Measurements from ENCODE around the gene CNOT3.
"Not testable (repeated sequence)": the region's sequence is repeated elsewhere in the genome, so short reads cannot be mapped to it uniquely, and the experiment has no call there.

Gene CNOT3

DNA sequence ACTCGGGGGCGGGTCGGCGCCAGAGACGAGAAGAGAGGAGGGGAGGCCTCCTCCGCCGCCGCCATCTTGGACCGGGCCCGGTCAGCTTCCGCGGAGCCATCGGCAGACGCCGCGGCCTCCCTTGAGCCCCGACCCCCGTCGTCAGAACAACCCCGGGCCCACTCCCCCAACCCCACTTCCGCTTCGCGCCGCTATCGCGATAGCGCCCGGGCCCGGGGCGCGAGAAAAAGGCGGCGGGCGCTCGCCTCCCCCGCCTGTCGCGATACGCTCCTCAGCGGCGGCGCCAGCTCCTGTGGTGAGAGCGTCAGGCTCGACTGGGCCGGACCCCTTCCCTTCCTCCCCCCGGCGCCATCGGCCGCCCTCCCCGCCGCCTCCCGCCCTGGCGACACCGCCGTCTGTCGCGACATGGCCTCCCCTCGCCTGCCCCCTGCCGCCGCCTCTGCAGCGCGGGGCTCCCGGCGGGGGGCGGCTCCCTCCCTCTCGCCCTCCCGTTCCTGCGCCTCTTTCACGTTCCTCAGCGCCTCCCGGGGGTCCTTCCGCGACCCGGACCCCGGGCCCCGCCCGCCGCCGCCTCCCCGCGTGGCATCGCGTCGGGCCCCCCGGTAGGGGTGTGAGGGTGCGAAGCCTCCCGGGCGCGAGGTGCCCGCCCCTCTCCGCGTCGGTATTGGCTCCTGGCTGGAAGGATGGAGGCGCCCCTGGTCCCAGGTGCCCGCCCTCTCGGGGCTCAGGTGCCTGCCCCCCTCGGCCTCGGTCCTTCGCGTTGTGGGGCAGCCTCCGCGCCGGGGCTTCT, at the start of gene CNOT3:
Gene CNOT3 (plus strand): TSS at position 64 of the 790 bp plus-strand sequence. CDS start 5,217 bp downstream, outside the sequence.
- no peak for DNase-seq

DNA sequence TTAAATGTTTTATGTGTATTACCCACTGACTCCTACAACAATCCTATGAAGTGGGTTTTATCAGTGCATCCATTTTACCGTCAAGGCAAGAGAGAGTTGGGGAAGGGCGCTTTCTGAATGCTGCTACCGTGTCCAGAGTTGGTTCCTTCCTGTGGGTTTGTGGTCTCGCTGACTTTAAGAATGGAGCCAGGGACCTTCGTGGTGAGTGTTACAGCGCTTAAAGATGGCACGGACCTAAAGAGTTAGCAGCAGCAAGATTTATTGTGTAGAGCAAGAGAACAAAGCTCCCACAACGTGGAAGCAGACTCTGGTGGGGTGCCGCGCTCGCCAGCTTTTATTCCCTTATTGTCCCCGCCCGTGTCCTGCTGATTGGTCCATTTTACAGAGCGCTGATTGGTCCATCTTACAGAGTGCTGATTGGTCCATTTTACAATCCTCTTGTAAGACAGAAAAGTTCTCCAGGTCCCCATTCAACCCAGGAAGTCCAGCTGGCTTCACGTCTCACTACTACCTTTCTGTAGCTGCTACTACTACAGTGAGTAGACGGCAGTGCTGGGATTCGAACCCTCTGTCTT, 43.0 kb upstream of the CNOT3 start:
- DNase-seq, result no peak

DNA sequence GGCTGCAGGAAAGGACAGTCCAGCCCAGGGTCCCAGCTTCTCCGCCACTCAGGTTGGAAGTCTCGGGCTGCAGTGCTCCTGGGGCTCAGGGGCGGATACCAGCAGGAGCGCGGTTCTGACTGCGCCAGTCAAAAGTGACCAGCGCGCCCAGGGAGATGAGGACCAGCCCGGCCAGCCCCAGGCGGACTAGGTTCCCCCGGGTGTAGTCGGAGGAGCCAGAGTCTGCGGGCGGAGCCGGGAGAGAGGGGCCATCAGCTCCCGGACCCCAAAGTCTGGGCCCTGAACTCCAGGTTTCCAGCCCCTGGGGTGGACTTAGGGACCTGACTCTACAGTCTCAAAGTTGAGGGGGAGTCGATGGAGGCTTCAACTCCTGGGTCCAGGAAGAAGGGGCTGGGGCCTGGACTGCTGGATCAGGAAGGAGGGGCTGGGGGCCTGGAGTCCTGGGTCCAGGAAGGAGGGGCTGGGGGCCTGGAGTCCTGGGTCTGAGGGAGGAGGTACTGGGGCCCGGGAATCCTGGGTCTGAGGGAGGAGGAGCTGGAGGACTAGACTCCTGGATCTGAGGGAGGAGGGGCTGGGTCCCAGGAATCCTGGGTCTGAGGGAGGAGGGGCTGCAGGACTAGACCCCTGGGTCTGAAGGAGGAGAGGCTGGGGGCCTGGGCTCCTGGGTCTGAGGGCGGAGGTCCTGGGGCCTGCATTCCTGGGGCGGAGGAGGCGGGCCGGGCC, 42.3 kb upstream of the CNOT3 start:
- no peak for DNase-seq

DNA sequence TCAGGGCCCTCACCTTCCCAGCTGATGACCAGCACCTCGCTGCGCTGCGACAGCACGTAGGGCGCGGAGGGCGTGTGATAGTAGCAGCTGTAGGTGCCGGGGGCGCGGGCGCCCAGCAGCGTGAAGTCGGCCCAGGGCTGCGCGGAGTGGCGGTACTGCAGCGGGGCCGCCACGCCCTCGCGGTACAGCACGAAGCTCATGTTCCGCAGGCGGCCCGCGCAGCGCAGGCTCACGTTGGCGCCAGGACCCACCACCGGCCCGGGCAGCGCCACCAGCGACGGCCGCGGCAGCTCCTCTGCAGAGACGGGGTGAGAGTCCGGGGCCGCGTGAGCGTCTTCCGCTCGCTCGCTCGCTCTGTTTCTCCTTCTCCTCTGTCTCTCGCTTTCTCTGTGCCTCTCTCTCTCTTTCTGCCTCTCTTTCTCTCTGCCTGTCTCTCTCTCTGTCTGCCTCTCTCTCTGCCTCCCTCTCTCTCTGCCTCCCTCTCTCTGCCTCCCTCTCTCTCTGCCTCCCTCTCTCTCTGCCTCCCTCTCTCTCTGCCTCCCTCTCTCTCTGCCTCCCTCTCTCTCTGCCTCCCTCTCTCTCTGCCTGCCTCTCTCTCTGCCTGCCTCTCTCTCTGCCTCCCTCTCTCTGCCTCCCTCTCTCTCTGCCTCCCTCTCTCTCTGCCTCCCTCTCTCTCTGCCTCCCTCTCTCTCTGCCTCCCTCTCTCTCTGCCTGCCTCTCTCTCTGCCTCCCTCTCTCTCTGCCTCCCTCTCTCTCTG, 41.5 kb upstream of the CNOT3 start:
- DNase-seq, result not testable (repeated sequence)

DNA sequence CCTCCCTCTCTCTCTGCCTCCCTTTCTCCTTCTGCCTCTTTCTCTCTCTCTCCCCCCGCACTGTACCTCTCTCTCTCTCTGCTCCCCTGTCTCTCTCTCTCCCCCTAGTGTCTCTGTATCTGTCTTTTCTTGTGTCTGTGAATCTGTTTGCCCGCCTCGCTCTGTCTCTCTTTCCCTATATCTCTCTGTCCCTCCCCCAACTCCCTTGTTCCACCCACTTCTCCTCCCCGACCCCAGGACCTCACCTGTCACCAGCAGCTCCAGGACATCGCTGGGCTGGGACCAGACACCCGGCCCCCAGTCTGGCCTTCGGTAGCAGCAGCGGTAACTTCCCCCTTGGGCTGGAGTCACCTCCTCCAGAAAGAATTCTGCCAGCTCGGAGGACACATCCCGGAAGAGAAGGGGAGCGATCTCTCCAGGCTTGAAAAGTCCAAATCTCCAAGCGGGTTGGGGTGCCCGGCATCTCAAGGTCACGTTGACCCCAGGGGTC, 40.9 kb upstream of the CNOT3 start:
- DNase-seq, result no peak

DNA sequence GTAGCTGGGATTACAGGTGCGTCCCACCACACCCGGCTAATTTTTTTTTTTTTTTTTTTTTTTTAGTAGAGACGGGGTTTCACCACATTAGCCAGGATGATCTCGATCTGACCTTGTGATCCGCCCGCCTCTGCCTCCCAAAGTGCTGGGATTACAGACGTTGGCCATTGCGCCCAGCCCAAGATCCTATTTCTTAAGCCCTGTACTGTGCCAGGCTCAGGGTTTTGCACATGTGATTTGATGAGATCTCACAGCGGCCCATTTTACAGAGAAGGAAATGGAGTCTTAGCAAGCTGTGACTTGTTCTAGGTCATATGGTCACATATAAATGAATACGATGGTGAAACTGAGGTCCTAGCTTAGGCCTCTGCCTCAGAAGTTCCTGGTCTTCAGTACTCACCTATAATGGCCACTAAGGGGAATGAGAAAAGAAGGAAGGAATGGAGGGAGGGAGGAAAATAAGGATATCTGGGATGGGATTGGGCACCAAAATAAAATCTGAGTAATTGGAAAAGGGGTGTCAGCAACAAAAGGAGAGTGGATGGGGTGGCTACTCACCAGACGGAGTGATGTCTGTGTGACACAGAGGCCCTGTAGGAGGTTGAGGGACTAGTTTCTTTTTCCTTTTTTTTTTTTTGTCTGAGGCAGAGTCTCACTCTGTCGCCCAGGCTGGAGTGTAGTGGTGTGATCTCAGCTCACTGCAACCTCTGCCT, 38.2 kb upstream of the CNOT3 start:
- no peak for DNase-seq

DNA sequence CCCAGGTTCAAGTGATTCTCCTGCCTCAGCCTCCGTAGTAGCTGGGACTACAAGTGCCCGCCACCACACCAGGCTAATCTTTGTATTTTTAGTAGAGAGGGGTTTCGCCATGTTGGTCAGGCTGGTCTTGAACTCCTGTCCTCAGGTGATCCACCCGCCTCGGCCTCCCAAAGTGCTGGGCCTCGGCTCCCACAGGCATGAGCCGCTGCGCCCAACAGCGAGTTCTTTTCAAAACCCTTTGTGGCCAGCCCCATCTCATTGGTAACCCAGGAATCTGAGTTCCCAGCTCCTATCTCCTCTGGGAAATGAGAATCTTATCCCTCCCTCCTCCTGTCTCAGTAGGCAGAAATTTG, 37.7 kb upstream of the CNOT3 start:
- not testable (repeated sequence) for DNase-seq

DNA sequence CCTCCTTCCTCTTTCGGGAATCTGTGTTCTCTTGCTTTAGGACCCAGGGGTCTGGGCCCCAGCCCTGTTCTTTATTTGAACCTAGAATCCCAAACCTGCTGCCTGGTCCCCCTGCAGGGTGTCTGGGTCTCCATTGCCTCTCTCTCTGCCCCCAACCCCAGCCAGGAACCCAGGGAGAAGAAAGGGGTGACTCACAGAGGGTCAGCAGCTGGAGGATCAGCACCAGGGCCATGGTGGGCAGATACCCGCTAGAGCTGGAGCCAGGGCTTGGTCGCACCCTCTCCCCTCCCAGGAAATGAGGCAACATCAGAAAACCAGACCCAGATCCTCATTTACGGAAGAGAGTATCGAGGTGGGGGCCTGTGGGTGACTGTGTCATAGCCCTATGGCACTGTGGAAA, 37.0 kb upstream of the CNOT3 start, which contains the start of gene OSCAR:
Gene OSCAR (minus strand): TSS at position 243 of the 400 bp plus-strand sequence. CDS start 11 bp downstream, at position 232.
- no peak for DNase-seq

DNA sequence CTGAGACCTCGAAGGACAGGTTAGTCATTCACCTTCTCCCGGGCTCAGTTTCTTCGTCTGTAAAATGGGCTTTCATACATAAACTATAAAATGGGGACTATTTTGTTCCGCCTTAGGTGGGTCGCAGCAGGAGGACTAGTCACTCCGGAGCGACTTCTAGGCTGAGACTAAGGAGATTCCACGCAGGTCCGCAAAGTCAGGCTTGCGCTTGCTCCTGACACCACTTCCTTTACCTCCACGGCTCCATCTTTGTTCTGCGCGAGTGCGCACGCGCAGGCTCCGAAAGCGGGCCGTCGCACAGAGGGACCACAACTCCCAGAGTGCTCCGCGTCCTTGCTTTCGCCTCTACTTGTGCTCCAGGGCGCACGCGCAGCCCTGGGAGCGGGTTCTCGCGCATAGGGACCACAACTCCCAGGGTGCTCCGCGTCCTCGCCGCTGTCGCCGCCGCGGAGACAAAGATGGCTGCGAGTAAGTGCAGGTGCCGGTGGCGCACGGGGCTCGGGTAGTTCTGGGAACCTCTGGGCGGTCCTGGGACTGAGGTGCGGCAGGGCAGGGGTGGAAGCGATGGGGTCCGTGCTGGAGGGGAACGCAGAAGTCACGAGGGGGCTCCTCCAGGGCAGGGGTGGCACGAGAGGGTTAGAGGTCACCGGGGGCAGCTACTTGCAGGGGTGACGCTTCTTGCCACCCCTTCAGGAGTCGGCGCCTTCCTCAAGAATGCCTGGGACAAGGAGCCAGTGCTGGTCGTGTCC, 35.0 kb upstream of the CNOT3 start, which contains the start of gene NDUFA3:
Gene NDUFA3 (plus strand): TSS at position 435 of the 749 bp plus-strand sequence. CDS start 24 bp downstream, at position 459.
- peak; percentile 90 for DNase-seq

DNA sequence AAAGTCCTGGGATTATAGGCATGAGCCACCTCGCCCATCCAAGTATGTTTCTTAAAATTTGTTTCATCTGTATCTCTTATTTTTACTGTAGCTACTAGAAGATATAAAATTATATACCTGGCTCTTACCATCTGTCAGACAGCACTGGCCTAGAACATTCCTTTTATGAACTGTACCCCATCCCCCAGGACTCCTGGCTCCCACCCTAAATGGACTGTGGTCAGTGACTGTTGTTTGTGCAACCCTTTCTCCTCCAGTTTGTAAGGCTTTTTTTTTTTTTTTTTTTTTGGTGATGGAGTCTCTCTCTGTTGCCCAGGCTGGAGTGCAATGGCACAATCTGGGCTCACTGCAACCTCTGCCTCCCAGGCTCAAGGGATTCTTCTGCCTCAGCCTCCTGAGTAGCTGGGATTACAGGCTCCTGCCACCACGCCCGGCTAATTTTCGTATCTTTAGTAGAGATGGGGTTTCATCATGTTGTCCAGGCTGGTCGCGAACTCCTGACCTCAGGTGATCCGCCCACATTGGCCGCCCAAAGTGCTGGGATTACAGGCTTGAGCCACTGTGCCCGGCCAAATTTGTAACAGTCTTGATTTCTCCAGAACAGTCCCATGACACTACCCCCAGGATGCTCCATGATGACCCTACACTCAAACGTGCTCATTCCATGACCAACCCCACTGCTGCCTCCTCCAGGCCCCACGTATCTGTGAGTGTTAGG, 32.4 kb upstream of the CNOT3 start:
- no peak for DNase-seq

DNA sequence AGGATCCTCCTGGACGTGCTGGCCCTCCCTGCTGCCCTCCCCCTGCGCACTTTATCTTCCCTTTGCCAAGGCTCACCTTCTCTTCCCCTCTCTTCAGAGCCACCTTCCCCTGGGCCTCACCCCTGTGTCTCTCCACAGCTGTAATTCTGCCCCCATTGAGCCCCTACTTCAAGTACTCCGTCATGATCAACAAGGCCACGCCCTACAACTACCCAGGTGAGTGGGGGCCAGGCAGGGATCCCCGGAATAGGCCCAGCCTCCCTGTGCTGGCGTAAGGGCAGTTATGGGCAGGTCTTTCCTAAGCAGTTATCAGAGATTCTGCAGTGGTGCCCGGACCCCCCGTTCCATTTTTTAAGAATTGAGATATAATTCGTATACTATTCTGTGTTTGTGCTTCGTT, 31.8 kb upstream of the CNOT3 start:
- no peak for DNase-seq

DNA sequence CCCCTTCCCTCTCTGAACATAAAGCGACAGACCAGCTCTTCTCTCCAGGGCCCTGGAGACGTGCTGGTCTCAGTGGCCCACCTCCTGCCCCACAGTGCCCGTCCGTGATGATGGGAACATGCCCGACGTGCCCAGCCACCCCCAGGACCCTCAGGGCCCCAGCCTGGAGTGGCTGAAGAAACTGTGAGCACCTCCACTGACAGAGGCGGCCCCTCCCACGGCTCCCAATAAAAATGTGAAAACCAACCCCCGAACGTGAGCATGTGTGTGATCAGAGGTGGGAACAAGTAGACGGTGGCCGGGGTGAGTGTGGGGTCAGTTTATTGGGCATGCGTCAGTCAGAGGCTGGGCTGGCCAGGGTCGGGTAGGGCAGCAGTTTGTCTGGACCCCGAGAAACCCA, 30.8 kb upstream of the CNOT3 start:
- DNase-seq, result no peak

DNA sequence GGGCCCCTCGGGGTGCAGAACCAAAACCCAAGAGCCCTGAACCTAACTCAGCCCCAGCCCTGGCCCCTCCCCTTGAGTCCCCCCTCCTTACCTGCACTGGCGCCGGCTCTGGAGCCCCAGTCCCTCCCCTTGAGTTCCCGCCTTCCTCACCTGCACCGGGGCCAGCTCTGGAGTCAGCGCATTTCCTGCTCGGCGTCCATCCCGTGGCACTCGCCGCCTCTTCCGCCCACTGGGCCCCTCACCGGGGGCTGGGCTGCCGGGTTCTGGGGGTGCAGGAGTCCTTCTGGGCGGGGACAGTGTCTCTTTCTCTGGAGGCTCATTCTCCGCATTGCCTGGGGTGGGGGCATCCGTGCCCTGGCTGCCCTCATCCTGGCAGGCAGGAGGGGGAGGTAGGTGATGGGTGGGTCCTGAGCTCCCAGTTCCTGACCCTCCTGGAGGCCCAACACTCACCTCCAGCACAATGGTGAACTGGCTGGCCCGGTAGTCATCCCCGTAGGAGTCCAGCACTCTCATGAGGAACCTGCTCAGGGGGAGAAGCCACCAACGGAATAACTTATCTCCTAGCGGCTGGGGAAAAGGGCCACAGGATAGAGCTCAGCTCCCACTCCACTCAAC, 29.6 kb upstream of the CNOT3 start:
- no peak for DNase-seq

DNA sequence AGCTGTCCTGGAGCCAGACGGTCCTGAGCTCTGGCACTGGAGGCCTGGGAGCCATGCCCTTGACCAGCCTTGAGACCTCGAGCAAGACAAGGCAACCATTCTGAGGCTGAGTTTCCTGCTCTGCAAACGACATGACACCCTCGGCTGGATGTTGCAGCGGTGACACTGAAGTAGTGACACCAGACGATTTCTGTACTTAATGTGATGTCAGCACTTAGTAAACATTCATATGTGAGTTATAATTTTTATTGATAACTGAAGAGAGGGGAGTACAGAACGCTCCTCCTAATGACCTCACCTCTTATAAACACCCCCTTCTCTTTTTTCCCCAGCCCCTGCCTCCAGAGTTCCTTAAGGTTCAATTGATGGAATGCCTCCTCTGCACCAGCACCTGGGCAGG, 29.1 kb upstream of the CNOT3 start:
- no peak for DNase-seq

DNA sequence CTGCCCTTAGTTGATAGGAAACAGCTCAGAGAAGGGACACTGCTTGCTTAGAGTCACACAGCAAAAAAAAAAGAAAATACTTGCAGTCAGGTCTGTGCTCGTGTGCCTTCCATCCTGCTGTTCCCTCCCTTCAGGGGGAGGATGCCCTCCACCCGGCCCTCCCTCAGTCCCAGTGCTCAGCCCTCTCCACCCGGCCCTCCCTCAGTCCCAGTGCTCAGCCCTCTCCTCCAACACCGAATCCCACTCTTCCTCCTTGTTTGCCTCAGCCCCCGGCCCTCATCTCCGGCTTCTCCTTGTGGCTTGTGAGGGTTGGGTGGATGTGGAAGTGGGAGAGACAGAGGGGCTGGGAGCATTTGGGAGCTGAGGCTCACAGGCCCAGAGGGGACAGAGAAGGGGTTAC, 27.9 kb upstream of the CNOT3 start:
- no peak for DNase-seq

DNA sequence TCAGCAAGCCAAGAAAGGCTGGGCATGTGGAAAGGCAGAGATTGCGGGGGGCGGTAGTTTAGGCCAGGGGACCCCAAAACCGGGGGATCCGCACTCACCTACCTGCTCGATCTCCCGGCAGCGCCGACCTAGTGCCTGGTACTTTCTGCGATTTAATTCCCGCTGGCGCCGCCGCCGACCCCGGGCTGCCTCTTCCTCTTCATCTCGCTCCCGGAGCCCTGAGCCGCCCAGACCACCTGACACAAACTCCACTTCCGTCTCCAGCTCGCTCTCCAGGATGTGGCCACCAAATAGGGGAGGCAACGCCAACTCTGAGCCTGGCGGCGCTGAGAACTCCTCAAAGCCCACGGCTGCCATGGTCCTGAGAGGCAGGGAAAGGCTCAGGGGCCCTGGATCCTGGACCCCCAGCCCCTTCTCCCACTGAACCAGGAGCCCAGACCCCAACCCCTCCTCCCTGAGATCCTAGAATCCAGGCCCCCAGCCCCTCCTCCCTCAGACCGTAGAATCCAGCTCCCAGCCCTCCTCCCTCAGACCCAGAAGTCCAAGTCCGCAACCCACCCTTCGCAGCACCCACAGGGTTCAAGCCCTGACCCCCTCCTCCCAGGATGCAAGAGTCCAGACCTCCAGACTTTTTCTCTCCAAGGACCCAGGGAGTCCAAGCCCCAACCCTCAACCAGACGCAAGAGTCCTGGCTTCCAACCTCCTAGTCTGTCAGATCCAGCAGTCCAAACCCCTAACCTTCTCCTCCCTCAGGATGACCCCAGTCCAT, 23.0 kb upstream of the CNOT3 start:
- no peak for DNase-seq

DNA sequence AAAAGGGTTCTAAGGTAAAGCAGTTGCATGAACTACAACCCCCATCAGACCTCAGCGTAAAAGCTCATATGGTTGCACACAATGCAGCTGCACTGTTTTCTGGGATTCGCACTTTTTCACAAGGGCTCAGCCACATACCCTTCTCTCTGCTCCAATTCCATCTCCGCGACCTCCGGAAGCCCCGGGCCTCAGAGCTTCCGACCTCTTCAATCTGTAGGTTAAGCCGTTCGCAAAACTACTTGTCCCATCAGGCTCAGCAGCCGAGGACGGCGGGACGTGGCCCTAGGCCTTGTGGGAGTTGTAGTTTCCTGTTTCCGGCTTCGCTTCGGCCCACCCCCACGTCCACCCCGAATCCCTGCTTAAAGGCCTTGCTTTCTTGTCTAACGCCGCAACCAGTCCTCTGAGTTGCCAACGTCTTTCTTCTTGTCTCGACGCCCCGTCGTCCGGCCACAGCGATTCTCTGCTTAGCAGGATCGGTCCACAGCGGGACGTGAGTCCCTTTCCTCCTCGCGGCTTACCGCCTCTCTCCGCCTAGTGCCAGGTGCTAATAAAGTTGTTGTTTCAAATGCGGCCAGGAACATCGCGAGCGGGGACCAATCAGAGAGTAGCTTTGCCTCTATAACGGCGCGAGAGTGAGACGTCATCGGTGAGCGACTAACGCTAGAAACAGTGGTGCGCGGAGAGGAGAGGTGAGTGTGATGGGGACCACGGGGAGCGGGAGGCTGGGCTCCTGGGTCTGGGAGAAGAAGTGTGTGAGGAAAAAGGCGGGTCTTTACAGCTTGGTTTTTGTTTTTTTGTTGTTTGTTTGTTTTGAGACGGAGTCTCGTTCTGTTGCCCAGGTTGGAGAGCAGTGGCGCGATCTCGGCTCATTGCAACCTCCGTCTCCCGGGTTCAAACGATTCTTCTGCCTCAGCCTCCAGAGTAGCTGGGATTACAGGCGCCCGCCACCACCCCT, 22.2 kb upstream of the CNOT3 start, which contains the start of the genes PRPF31 and TFPT:
Gene PRPF31 (plus strand): TSS at position 646 of the 955 bp plus-strand sequence. CDS start 2,525 bp downstream, outside the sequence.
Gene TFPT (minus strand): TSS at position 549 of the 955 bp plus-strand sequence. CDS start 388 bp downstream, at position 161.
- DNase-seq, result peak; percentile 94

DNA sequence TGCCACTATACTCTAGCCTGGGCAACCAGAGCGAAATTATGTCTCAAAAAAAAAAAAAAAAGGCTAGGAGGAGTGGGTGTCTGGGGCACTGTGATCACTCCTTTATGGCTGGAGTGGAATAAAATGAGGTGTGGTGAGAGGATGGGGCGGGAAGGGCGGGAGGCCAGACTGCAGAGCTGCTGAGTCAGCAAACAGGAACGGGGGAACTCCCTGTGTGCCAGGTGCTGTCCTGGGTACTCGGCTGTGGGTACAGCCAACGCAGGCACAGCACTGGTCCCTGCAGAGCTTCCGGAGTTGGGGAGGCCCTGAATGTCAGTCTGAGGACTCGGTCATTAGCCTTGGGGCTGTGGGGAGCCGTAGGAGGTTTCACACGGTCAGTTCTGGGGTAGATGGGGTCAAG, 16.3 kb upstream of the CNOT3 start:
- no peak for DNase-seq
